GM12892 (cell line): ENCODE measurements around the gene PALLD.

Source experiments
- DNase-seq: peaks from one replicate; pipeline ENCODE4 v3.0.0; 2011; ENCODE audit not compliant: insufficient read length
- FAIRE-seq: peaks from 2 replicates; lab custom pipeline; 2011; peaks lifted over from hg19 to GRCh38; lab: Jason Lieb, UNC
- POLR2A ChIP-seq: IDR thresholded peaks from 2 replicates; pipeline ENCODE4 v1.6.1; 2011; ENCODE audit warnings: low read depth, low read length, control low read depth
- POLR2AphosphoS5 ChIP-seq: IDR thresholded peaks from 2 replicates; pipeline ENCODE4 v1.6.1; 2011; ENCODE audit warnings: low read depth, low read length, control low read depth
- TAF1 ChIP-seq: IDR thresholded peaks from 2 replicates; pipeline ENCODE4 v1.6.1; 2011; ENCODE audit warnings: low read depth, mild to moderate bottlenecking, control low read depth, low read length, borderline replicate concordance

Gene PALLD

GRCh38 chr4:168860827-168861226, 364.0 kb downstream of the PALLD start:
- DNase-seq (no peak), FAIRE-seq (no peak)
- TF ChIP-seq TAF1 (no peak), POLR2AphosphoS5 (no peak), POLR2A (no peak)

- TF ChIP-seq POLR2A (no peak), TAF1 (no peak), POLR2AphosphoS5 (no peak)
- DNase-seq, result no peak
- FAIRE-seq, result no peak
Measured at GRCh38 chr4:168863719-168864647, 367.1 kb downstream of the PALLD start.

GRCh38 chr4:168864821-168865541, 368.1 kb downstream of the PALLD start:
- no peak for TF ChIP-seq POLR2A
- TF ChIP-seq TAF1, result no peak
- no peak for TF ChIP-seq POLR2AphosphoS5
- FAIRE-seq (no peak), DNase-seq (no peak)

- DNase-seq, result no peak
- TF ChIP-seq TAF1 (no peak), POLR2A (no peak), POLR2AphosphoS5 (no peak)
- FAIRE-seq, result no peak
Measured at GRCh38 chr4:168865854-168866253, 369.0 kb downstream of the PALLD start.

GRCh38 chr4:168866635-168867034, 369.8 kb downstream of the PALLD start:
- TF ChIP-seq TAF1 (no peak), POLR2A (no peak), POLR2AphosphoS5 (no peak)
- DNase-seq, result no peak
- no peak for FAIRE-seq

GRCh38 chr4:168867128-168867527, 370.3 kb downstream of the PALLD start:
- no peak for TF ChIP-seq TAF1
- no peak for TF ChIP-seq POLR2AphosphoS5
- TF ChIP-seq POLR2A, result no peak
- FAIRE-seq (no peak), DNase-seq (no peak)

GRCh38 chr4:168868044-168868781, 371.4 kb downstream of the PALLD start:
- DNase-seq (no peak), FAIRE-seq (no peak)
- TF ChIP-seq POLR2A (no peak), TAF1 (no peak), POLR2AphosphoS5 (no peak)

- TF ChIP-seq POLR2AphosphoS5 (no peak), TAF1 (no peak), POLR2A (no peak)
- FAIRE-seq (no peak), DNase-seq (no peak)
Measured at GRCh38 chr4:168868802-168869201, 371.9 kb downstream of the PALLD start.

GRCh38 chr4:168870004-168870403, 373.2 kb downstream of the PALLD start:
- TF ChIP-seq POLR2AphosphoS5 (no peak), TAF1 (no peak), POLR2A (no peak)
- DNase-seq, result no peak
- FAIRE-seq, result no peak

GRCh38 chr4:168871632-168872031, 374.8 kb downstream of the PALLD start:
- DNase-seq, result no peak
- TF ChIP-seq TAF1, result no peak
- TF ChIP-seq POLR2A, result no peak
- no peak for TF ChIP-seq POLR2AphosphoS5
- no peak for FAIRE-seq

- FAIRE-seq (no peak), DNase-seq (no peak)
- no peak for TF ChIP-seq POLR2AphosphoS5
- no peak for TF ChIP-seq TAF1
- TF ChIP-seq POLR2A, result no peak
Measured at GRCh38 chr4:168874083-168874482, 377.2 kb downstream of the PALLD start.
